ENCODE measurements around the gene CCDC17.

Gene CCDC17
- 3.4 to 23.5 (median 4.8) reads per million in 9 experiments for total RNA-seq

GRCh38 chr1:45623972-45624371 is at the start of gene CCDC17:
CCDC17 (minus strand) TSS chr1:45624054; CDS start chr1:45623909, 145 bp downstream.
- Mint-ChIP-seq H3K27ac (peak within 1 kb of the TSS; percentile 35 to 65), H3K36me3 (ENCODE audit: insufficient read depth) (peaks cover 39% of the 10 kb centered on the region), H3K4me3 (no peak within 1 kb of the TSS), H3K4me1 (ENCODE audit: low read depth in 2 of 2) (peaks cover 0 to 3% of the 10 kb centered on the region in 2 donors), H3K27me3 (no peaks in the 10 kb centered on the region), H3K9me3 (no peaks in the 10 kb centered on the region)
- no peak for DNase-seq
- ATAC-seq (replicated peaks): no peak

- no peak for ATAC-seq (replicated peaks)
- DNase-seq: no peak
- Mint-ChIP-seq H3K4me3 (no peak overlapping the region), H3K27ac (peak overlapping the region in 1 of 2 donors; percentile 56), H3K27me3 (no peaks in the 10 kb centered on the region), H3K9me3 (no peaks in the 10 kb centered on the region), H3K36me3 (ENCODE audit: insufficient read depth) (peaks cover 14% of the 10 kb centered on the region), H3K4me1 (ENCODE audit: low read depth in 2 of 2) (peaks cover 48 to 70% of the 10 kb centered on the region in 2 donors)
Observed at GRCh38 chr1:45669859-45670655, 46.2 kb upstream of the CCDC17 start.

GRCh38 chr1:45669379-45669778 is 45.5 kb upstream of the CCDC17 start:
- Mint-ChIP-seq H3K9me3 (no peaks in the 10 kb centered on the region), H3K27me3 (no peaks in the 10 kb centered on the region), H3K4me1 (ENCODE audit: low read depth in 2 of 2) (peaks cover 43 to 66% of the 10 kb centered on the region in 2 donors), H3K4me3 (no peak overlapping the region), H3K27ac (peak overlapping the region in 1 of 2 donors; percentile 62), H3K36me3 (ENCODE audit: insufficient read depth) (peaks cover 17% of the 10 kb centered on the region)
- ATAC-seq (replicated peaks): no peak
- no peak for DNase-seq

- Mint-ChIP-seq H3K9me3 (no peaks in the 10 kb centered on the region), H3K4me1 (ENCODE audit: low read depth in 2 of 2) (peaks cover 39 to 65% of the 10 kb centered on the region in 2 donors), H3K27me3 (no peaks in the 10 kb centered on the region), H3K36me3 (ENCODE audit: insufficient read depth) (peaks cover 13% of the 10 kb centered on the region), H3K4me3 (no peak overlapping the region), H3K27ac (peak overlapping the region in 1 of 2 donors; percentile 62)
- no peak for DNase-seq
- no peak for ATAC-seq (replicated peaks)
Observed at GRCh38 chr1:45668526-45668925, 44.7 kb upstream of the CCDC17 start.

- ATAC-seq (replicated peaks) (no peak), DNase-seq (no peak)
- H3K36me3 Mint-ChIP-seq (ENCODE audit: insufficient read depth): peaks cover 12% of the 10 kb centered on the region
- no peaks in the 10 kb centered on the region for H3K27me3 Mint-ChIP-seq
- no peak overlapping the region for H3K4me3 Mint-ChIP-seq
- H3K4me1 Mint-ChIP-seq (ENCODE audit: low read depth in 2 of 2): peaks cover 32 to 65% of the 10 kb centered on the region in 2 donors
- no peaks in the 10 kb centered on the region for H3K9me3 Mint-ChIP-seq
- peak overlapping the region; percentile 62 to 76 for H3K27ac Mint-ChIP-seq
Observed at GRCh38 chr1:45667321-45668111, 43.7 kb upstream of the CCDC17 start.

GRCh38 chr1:45666836-45667235 is 43.0 kb upstream of the CCDC17 start:
- Mint-ChIP-seq H3K9me3 (no peaks in the 10 kb centered on the region), H3K4me1 (ENCODE audit: low read depth in 2 of 2) (peaks cover 32 to 65% of the 10 kb centered on the region in 2 donors), H3K36me3 (ENCODE audit: insufficient read depth) (peaks cover 8% of the 10 kb centered on the region)

GRCh38 chr1:45660336-45660735 is 36.5 kb upstream of the CCDC17 start:
- no peak for DNase-seq
- no peak overlapping the region for H3K4me3 Mint-ChIP-seq
- H3K36me3 Mint-ChIP-seq (ENCODE audit: insufficient read depth): peaks cover 59% of the 10 kb centered on the region
- ATAC-seq (replicated peaks): no peak
- H3K4me1 Mint-ChIP-seq (ENCODE audit: low read depth in 2 of 2): peaks cover 9 to 21% of the 10 kb centered on the region in 2 donors
- no peaks in the 10 kb centered on the region for H3K27me3 Mint-ChIP-seq
- H3K9me3 Mint-ChIP-seq: no peaks in the 10 kb centered on the region
- H3K27ac Mint-ChIP-seq: no peak overlapping the region

More at GRCh38 chr1:45666836-45667235, 43.0 kb upstream of the CCDC17 start:
- Mint-ChIP-seq H3K4me3 (no peak overlapping the region), H3K27me3 (no peaks in the 10 kb centered on the region), H3K27ac (no peak overlapping the region)
- ATAC-seq (replicated peaks) (no peak), DNase-seq (no peak)

- H3K9me3 Mint-ChIP-seq: no peaks in the 10 kb centered on the region
Observed at GRCh38 chr1:45659222-45659621, 35.4 kb upstream of the CCDC17 start.

GRCh38 chr1:45658171-45658570 is 34.3 kb upstream of the CCDC17 start:
- DNase-seq: no peak
- Mint-ChIP-seq H3K36me3 (ENCODE audit: insufficient read depth) (peaks cover 76% of the 10 kb centered on the region), H3K4me1 (ENCODE audit: low read depth in 2 of 2) (peaks cover 2 to 10% of the 10 kb centered on the region in 2 donors)

More at GRCh38 chr1:45659222-45659621, 35.4 kb upstream of the CCDC17 start:
- Mint-ChIP-seq H3K4me1 (ENCODE audit: low read depth in 2 of 2) (peaks cover 5 to 17% of the 10 kb centered on the region in 2 donors), H3K36me3 (ENCODE audit: insufficient read depth) (peaks cover 68% of the 10 kb centered on the region), H3K27ac (peak overlapping the region in 1 of 2 donors; percentile 28), H3K27me3 (no peaks in the 10 kb centered on the region), H3K4me3 (no peak overlapping the region)
- DNase-seq (no peak), ATAC-seq (replicated peaks) (no peak)

GRCh38 chr1:45656573-45657226 is 32.8 kb upstream of the CCDC17 start:
- H3K27ac Mint-ChIP-seq: peak overlapping the region; percentile 75 to 80
- H3K36me3 Mint-ChIP-seq (ENCODE audit: insufficient read depth): peaks cover 87% of the 10 kb centered on the region
- H3K27me3 Mint-ChIP-seq: no peaks in the 10 kb centered on the region
- no peak for ATAC-seq (replicated peaks)
- no peaks in the 10 kb centered on the region for H3K4me1 Mint-ChIP-seq (ENCODE audit: low read depth in 2 of 2)
- no peak overlapping the region for H3K4me3 Mint-ChIP-seq
- no peaks in the 10 kb centered on the region for H3K9me3 Mint-ChIP-seq
- DNase-seq: no peak

More at GRCh38 chr1:45658171-45658570, 34.3 kb upstream of the CCDC17 start:
- Mint-ChIP-seq H3K4me3 (no peak overlapping the region), H3K9me3 (no peaks in the 10 kb centered on the region), H3K27me3 (no peaks in the 10 kb centered on the region), H3K27ac (no peak overlapping the region)
- ATAC-seq (replicated peaks): no peak

GRCh38 chr1:45654540-45655280 is 30.9 kb upstream of the CCDC17 start:
- H3K27me3 Mint-ChIP-seq: no peaks in the 10 kb centered on the region
- H3K9me3 Mint-ChIP-seq: no peaks in the 10 kb centered on the region
- peak overlapping the region in 1 of 2 donors; percentile 0 for H3K27ac Mint-ChIP-seq
- no peak overlapping the region for H3K4me3 Mint-ChIP-seq
- ATAC-seq (replicated peaks): no peak
- H3K36me3 Mint-ChIP-seq (ENCODE audit: insufficient read depth): peaks cover 83% of the 10 kb centered on the region
- H3K4me1 Mint-ChIP-seq (ENCODE audit: low read depth in 2 of 2): peaks cover 4% of the 10 kb centered on the region in 2 donors
- DNase-seq: no peak

- peaks cover 57% of the 10 kb centered on the region for H3K36me3 Mint-ChIP-seq (ENCODE audit: insufficient read depth)
- no peak overlapping the region for H3K27ac Mint-ChIP-seq
- DNase-seq (no peak), ATAC-seq (replicated peaks) (no peak)
- no peak overlapping the region for H3K4me3 Mint-ChIP-seq
- no peaks in the 10 kb centered on the region for H3K9me3 Mint-ChIP-seq
- no peaks in the 10 kb centered on the region for H3K27me3 Mint-ChIP-seq
- peaks cover 7 to 10% of the 10 kb centered on the region in 2 donors for H3K4me1 Mint-ChIP-seq (ENCODE audit: low read depth in 2 of 2)
Observed at GRCh38 chr1:45647248-45648021, 23.6 kb upstream of the CCDC17 start.

All from effector memory CD8-positive, alpha-beta T cell (primary cell).